SH-SY5Y (cell line): ENCODE measurements around the gene AGRN.

Experiments used
- GATA2 ChIP-seq: IDR thresholded peaks from 2 replicates; pipeline ENCODE4 v1.6.1; 2011; ENCODE audit warnings: mild to moderate bottlenecking, low read depth, low read length
- GATA3 ChIP-seq: IDR thresholded peaks from 2 replicates; pipeline ENCODE4 v1.6.1; 2011; ENCODE audit warnings: low read depth, mild to moderate bottlenecking, low read length, moderate library complexity

The AGRN gene

GRCh38 chr1:1035291-1035943 is 15.5 kb downstream of the AGRN start:
- TF ChIP-seq GATA2 (no peak), GATA3 (no peak)

- no peak for TF ChIP-seq GATA3
- no peak for TF ChIP-seq GATA2
Measured at GRCh38 chr1:1037366-1038327, 17.7 kb downstream of the AGRN start.

GRCh38 chr1:1038694-1039093 is 18.8 kb downstream of the AGRN start:
- no peak for TF ChIP-seq GATA3
- TF ChIP-seq GATA2 = no peak

GRCh38 chr1:1039145-1039910 is 19.4 kb downstream of the AGRN start:
- TF ChIP-seq GATA3 (no peak), GATA2 (no peak)

GRCh38 chr1:1040004-1040991 is 20.4 kb downstream of the AGRN start:
- TF ChIP-seq GATA2 (no peak), GATA3 (no peak)

GRCh38 chr1:1041092-1041523 is 21.2 kb downstream of the AGRN start:
- no peak for TF ChIP-seq GATA2

- no peak for TF ChIP-seq GATA3
- no peak for TF ChIP-seq GATA2
Measured at GRCh38 chr1:1041873-1042272, 22.0 kb downstream of the AGRN start.

- no peak for TF ChIP-seq GATA2
- TF ChIP-seq GATA3 = no peak
Measured at GRCh38 chr1:1042835-1043234, 22.9 kb downstream of the AGRN start.

- no peak for TF ChIP-seq GATA3
- no peak for TF ChIP-seq GATA2
Measured at GRCh38 chr1:1043411-1043810, 23.5 kb downstream of the AGRN start.

- TF ChIP-seq GATA2 (no peak), GATA3 (no peak)
Measured at GRCh38 chr1:1043921-1044320, 24.0 kb downstream of the AGRN start.

GRCh38 chr1:1044455-1045078 is 24.6 kb downstream of the AGRN start:
- TF ChIP-seq GATA3 (no peak), GATA2 (no peak)

GRCh38 chr1:1045129-1045528 is 25.2 kb downstream of the AGRN start:
- no peak for TF ChIP-seq GATA2
- no peak for TF ChIP-seq GATA3

GRCh38 chr1:1046243-1046642 is 26.3 kb downstream of the AGRN start:
- TF ChIP-seq GATA2 (no peak), GATA3 (no peak)
